Nephron progenitor cell (in vitro differentiated cells): ENCODE results near the gene ARMC3.
A peak's percentile ranks its signal among the peaks of the same experiment; 100 is the strongest.

Experiments used
- DNase-seq: peaks from one replicate; pipeline ENCODE4 v3.0.0; 2021
- H3K27ac Mint-ChIP-seq: 2 replicates; pipeline ENCODE4 v1.8.0; 2021; ENCODE audit warnings: mild to moderate bottlenecking, moderate library complexity, mixed read lengths
- H3K27me3 Mint-ChIP-seq: 2 replicates; pipeline ENCODE4 v1.8.0; 2021; ENCODE audit warnings: mild to moderate bottlenecking, low read depth, mixed read lengths; ENCODE audit not compliant: poor library complexity
- H3K36me3 Mint-ChIP-seq: 2 replicates; pipeline ENCODE4 v1.8.0; 2021; ENCODE audit warnings: low read depth, mixed read lengths
- H3K4me1 Mint-ChIP-seq: 2 replicates; pipeline ENCODE4 v1.8.0; 2021; ENCODE audit warnings: mixed read lengths
- H3K4me3 Mint-ChIP-seq: 2 replicates; pipeline ENCODE4 v1.8.0; 2021; ENCODE audit warnings: mild to moderate bottlenecking, moderate library complexity, mixed read lengths
- H3K9me3 Mint-ChIP-seq: 2 replicates; pipeline ENCODE4 v1.8.0; 2021; ENCODE audit warnings: mild to moderate bottlenecking, moderate library complexity, mixed read lengths
- TF ChIP-seq, protein P1 (sequence below): fragments of 200-600 bp; sonication (generic); IDR thresholded peaks from 2 replicates; pipeline ENCODE4 v1.5.0; 2021; ENCODE audit warnings: antibody characterized with exemption

ARMC3 gene

DNA sequence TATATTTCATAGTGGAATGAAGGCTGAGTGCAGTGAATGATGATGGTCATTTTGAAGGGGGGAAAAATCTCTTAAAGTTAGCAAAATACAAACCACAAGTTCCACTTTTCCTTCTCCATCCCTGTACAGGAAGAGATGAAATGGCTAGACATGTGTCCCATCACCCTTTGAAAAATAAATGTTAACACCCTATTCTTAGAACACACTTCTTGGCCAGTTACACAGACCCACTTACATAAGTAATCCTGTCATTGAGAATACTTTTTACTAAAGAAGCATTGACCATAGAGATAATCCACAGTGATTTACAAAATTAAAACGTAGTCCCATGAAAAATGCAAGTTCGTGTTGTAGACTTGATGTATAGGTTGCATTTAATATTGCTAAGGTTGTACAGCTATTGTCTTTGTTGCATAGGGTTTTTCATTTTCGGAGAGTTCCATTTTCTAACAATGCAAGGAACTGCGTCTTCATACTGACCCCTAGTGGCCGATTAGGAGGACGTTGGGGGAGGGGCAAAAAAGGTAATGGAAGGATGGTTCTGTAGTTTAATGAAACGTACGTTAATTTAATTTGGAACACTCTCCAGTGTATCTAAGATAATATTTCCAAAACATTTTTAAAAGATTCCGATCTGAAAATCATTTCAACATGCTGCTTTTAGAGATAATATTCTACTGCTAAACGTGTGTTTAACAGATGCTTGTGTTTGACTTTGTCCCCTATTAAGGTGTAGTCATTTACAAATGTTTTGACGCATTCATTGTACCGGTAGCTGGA is 60.9 kb downstream of the ARMC3 start:
- TF ChIP-seq, protein P1, sequence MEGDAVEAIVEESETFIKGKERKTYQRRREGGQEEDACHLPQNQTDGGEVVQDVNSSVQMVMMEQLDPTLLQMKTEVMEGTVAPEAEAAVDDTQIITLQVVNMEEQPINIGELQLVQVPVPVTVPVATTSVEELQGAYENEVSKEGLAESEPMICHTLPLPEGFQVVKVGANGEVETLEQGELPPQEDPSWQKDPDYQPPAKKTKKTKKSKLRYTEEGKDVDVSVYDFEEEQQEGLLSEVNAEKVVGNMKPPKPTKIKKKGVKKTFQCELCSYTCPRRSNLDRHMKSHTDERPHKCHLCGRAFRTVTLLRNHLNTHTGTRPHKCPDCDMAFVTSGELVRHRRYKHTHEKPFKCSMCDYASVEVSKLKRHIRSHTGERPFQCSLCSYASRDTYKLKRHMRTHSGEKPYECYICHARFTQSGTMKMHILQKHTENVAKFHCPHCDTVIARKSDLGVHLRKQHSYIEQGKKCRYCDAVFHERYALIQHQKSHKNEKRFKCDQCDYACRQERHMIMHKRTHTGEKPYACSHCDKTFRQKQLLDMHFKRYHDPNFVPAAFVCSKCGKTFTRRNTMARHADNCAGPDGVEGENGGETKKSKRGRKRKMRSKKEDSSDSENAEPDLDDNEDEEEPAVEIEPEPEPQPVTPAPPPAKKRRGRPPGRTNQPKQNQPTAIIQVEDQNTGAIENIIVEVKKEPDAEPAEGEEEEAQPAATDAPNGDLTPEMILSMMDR: peak; percentile 97
- peaks cover 53% of the 10 kb centered on the region for H3K4me1 Mint-ChIP-seq

DNA sequence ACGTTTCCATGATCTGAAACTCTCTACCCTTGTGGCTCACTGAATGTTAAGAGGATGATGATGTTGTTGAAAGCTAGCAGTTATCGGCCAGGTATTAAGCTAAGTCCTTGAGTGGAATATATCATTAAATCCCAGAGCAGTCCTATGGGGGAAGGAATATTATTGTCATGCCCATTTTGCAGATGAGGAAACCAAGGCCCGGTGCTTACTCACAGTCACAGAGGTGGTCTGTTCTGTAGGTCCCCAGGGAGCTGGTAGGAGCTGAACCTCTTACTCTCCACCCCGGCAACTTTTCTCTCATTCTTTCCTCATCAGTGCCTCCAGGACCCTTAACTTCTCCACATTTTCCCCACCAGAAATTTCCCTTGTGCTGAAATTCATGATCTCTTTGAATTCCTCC is 62.6 kb downstream of the ARMC3 start:
- Mint-ChIP-seq H3K4me1 (peaks cover 58% of the 10 kb centered on the region), H3K27me3 (peaks cover 3% of the 10 kb centered on the region), H3K27ac (no peak overlapping the region), H3K36me3 (no peaks in the 10 kb centered on the region), H3K4me3 (no peak overlapping the region), H3K9me3 (no peaks in the 10 kb centered on the region)
- TF ChIP-seq, protein P1: no peak
- no peak for DNase-seq

More for the DNA sequence above, 60.9 kb downstream of the ARMC3 start:
- Mint-ChIP-seq H3K36me3 (no peaks in the 10 kb centered on the region), H3K27me3 (peaks cover 3% of the 10 kb centered on the region), H3K9me3 (no peaks in the 10 kb centered on the region), H3K4me3 (no peak overlapping the region), H3K27ac (no peak overlapping the region)
- peak; percentile 69 for DNase-seq

DNA sequence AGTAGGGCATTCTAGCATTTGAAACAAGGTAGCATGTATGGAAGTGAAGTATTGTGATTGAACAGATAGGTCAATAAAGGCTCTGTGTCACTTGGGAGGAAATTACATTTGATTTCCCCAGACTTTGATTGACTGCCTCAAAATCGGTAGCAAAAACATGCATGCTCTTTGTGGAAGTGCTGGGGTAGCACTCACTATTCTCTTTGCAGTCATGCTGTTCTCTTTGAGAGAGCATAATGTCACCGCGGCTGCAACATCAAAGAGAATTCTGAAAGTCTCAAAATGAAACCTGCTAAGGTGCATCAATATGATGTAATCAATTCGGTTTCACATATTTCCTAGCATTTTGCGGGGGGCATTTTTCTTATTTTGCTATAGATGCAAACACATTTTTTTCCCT is 64.2 kb downstream of the ARMC3 start:
- TF ChIP-seq, protein P1: no peak
- no peaks in the 10 kb centered on the region for H3K9me3 Mint-ChIP-seq
- H3K27ac Mint-ChIP-seq: no peak overlapping the region
- DNase-seq: no peak
- H3K27me3 Mint-ChIP-seq: peaks cover 3% of the 10 kb centered on the region
- H3K4me3 Mint-ChIP-seq: no peak overlapping the region
- peaks cover 68% of the 10 kb centered on the region for H3K4me1 Mint-ChIP-seq
- no peaks in the 10 kb centered on the region for H3K36me3 Mint-ChIP-seq

DNA sequence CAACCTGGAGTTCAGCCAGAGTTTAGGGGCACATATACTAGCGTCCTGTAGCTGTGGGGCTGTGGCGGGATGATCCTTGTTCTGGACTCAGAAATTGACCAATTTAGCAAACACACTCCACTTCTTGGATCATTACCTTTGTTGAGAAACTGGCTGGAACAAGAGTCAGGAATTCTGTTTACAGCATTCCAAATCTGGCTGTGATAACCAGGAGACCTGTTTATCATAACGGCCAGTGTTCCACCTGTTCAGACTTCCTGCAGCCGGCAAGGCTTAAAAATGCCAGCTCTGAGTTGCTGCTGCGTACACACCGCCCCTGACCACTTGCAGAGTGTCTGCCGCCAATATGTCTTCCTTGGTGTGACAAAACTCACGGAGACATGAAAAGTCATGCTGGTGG is 64.8 kb downstream of the ARMC3 start:
- TF ChIP-seq, protein P1: no peak
- Mint-ChIP-seq H3K4me1 (peaks cover 70% of the 10 kb centered on the region), H3K36me3 (no peaks in the 10 kb centered on the region), H3K4me3 (no peak overlapping the region), H3K27me3 (peaks cover 3% of the 10 kb centered on the region), H3K9me3 (no peaks in the 10 kb centered on the region), H3K27ac (no peak overlapping the region)
- no peak for DNase-seq

DNA sequence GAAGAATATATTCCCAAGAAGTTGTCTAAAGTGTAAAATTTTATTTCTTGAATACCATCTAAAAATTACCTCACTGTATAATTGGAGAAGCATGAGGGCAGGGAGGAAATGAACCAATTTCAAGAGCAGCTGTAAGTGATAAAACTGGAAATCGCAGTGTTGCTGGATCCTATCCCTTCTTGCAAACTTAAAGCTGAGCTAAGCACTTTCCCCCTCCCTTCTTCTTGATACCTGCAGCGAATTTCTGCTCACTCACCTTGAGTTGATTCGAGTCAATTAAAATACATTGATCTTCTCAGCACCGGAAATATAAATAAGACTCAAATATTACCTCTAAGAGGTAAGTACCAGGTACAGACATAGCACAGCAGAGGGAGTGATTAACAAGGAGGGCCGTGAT is 65.5 kb downstream of the ARMC3 start:
- DNase-seq: no peak
- TF ChIP-seq, protein P1: no peak
- no peaks in the 10 kb centered on the region for H3K9me3 Mint-ChIP-seq
- H3K27me3 Mint-ChIP-seq: peaks cover 3% of the 10 kb centered on the region
- H3K36me3 Mint-ChIP-seq: no peaks in the 10 kb centered on the region
- H3K4me1 Mint-ChIP-seq: peaks cover 66% of the 10 kb centered on the region
- H3K4me3 Mint-ChIP-seq: no peak overlapping the region
- H3K27ac Mint-ChIP-seq: no peak overlapping the region

DNA sequence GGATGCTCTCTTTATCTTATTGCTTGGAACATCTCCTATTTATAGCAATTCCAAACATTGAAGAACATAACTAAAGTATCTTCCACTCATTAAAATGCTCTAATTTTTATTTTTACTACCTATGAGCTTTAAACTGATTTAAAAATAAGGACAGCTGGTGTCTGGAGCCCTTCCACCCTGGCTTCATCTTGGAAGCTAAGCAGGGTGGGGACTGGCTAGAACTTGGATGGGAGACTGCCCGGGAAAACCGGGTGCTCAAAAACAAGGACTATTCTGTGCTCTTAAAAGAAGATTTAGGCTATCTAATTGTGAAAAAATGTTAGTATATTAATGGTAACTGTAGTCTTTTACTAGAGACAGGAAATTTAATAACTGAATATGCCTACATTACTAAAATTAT is 69.2 kb downstream of the ARMC3 start:
- no peaks in the 10 kb centered on the region for H3K27me3 Mint-ChIP-seq
- no peaks in the 10 kb centered on the region for H3K36me3 Mint-ChIP-seq
- H3K27ac Mint-ChIP-seq: no peak overlapping the region
- no peak overlapping the region for H3K4me3 Mint-ChIP-seq
- TF ChIP-seq, protein P1: no peak
- peaks cover 59% of the 10 kb centered on the region for H3K4me1 Mint-ChIP-seq
- no peaks in the 10 kb centered on the region for H3K9me3 Mint-ChIP-seq
- peak; percentile 38 for DNase-seq
